ENCODE data around the gene ITGAL.
"Not testable (repeated sequence)": the region's sequence is repeated elsewhere in the genome, so short reads cannot be mapped to it uniquely, and the experiment has no call there.

The ITGAL gene

GRCh38 chr16:30457743-30458560 lies 14.6 kb upstream of the ITGAL start:
- no peak for DNase-seq

- DNase-seq, result peak; percentile 87
Measured at GRCh38 chr16:30458561-30459394, 13.8 kb upstream of the ITGAL start.

DNA sequence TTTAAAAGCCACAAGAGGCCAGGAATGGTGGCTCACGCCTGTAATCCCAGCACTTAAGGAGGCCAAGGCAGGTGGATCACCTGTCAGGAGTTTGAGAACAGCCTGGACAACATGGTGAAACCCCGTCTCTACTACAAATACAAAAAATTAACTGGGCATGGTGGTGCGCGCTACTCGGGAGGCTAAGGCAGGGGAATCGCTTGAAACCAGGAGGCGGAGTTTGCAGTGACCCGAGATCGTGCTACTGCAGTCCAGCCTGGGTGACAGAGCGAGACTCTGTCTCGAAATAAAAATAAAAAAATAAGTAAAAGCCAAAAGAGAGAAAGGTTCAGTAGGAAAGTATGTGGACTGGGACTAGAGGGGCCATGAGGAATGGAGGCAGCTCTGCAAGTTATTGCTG lies 13.1 kb upstream of the ITGAL start:
- DNase-seq, result no peak

GRCh38 chr16:30461426-30461825 lies 11.1 kb upstream of the ITGAL start:
- DNase-seq, result not testable (repeated sequence)

- DNase-seq, result no peak
Measured at GRCh38 chr16:30464078-30464477, 8.5 kb upstream of the ITGAL start.

- no peak for DNase-seq
Measured at GRCh38 chr16:30470170-30470512, 2.4 kb upstream of the ITGAL start.

DNA sequence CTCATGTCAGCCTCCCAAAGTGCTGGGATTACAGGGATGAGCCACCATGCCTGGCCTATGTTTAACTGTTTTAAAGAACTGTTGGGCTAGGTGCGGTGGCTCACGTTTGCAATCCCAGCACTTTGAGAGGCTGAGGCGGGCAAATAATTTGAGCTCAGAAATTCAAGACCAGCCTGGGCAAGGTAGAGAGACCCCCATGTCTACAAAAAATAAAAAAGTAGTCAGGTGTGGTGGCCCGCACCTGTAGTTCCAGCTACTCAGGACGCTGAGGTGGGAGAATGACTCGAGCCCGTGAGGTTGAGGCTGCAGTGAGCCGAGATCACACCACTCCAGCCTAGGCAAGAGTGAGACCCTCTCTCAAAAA lies 1.9 kb upstream of the ITGAL start:
- DNase-seq, result no peak

DNA sequence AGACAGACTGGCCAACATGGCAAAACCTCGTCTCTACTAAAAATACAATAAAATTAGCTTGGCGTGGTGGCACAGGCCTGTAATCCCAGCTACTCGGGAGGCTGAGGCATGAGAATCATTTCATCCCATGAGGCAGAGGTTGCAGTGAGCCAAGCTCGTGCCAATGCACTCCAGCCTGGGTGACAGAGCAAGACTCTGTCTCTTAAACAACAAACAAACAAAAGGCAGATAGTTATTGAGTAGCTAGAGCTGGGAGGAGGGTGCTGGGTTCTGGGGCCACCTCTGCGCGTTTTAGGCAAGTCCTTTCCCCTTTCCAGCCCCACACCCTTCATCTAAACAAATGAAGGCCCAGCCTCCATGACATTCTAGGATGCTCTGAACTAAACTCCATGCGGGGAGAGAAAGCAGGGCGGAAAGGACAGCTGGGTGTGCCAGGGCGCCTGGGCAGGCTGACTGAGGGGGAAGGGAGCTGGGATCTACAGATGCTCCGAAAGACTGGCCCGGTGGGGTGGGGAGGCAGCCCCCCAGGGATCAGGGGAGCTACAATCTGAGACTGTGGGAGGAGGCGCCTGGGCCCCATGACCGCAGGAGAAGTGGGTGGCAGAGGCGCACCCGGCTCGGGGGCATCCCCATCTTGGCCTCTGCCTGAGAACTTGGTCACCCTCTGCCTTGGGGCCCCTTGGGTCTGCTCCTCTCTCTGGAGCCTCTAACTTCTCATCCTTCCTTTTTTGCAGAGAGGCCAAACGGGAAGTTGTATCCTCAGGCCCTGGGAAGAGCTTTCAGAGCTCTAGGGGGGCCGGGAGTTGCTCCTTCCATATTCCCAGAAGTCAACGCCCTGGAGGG lies 910 bp downstream of the ITGAL start:
- peak; percentile 54 for DNase-seq

DNA sequence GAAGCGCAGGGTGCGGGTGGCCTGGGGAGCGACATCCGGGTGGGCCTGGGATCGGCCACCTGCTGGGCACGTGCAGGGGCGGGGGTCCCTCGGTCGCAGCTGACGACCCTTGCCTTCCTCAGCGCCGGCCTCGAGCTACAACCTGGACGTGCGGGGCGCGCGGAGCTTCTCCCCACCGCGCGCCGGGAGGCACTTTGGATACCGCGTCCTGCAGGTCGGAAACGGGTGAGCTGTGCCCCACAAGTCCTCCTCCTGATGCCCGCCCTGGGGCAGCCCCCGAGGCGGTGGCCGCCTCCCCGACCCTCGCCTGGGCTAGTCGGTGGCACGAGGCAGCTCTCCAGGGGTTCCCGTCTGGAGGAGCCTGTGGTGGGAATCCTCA lies 1.5 kb downstream of the ITGAL start:
- DNase-seq, result no peak

DNA sequence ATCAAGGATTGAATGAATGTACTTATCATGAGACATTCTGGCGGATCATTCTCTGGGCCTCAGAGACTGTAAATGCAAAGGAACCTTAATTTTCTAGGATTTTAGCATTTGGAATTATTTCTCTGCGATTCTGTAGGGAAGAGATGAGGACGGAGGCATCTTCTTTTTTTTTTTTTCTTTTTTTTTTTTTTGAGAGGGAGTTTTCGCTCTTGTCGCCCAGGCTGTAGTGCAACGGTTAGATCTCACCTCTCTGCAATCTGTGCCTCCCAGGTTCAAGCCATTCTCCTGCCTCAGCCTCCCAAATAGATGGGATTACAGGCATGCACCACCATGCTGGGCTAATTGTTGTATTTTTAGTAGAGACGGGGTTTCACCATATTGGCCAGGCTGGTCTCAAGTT lies 2.1 kb downstream of the ITGAL start:
- DNase-seq, result no peak

GRCh38 chr16:30476991-30477390 lies 4.4 kb downstream of the ITGAL start:
- no peak for DNase-seq

GRCh38 chr16:30477773-30478172 lies 5.2 kb downstream of the ITGAL start:
- DNase-seq, result not testable (repeated sequence)

GRCh38 chr16:30478766-30479478 lies 6.4 kb downstream of the ITGAL start:
- no peak for DNase-seq

DNA sequence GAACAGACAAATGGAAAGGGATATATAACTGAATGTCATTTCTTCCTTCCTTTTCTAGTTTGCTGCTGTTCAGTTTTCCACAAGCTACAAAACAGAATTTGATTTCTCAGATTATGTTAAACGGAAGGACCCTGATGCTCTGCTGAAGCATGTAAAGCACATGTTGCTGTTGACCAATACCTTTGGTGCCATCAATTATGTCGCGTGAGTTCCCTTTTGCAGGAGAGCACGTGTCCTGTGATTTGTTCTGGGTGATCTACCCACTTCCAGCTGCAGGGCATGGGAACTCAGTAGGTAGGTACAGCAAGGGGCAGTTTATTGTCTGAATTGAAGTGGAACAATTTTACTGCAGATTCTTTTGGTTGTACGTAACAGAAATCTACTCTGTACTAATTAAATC lies 8.8 kb downstream of the ITGAL start:
- DNase-seq, result no peak

- no peak for DNase-seq
Measured at GRCh38 chr16:30482366-30482765, 9.8 kb downstream of the ITGAL start.

- DNase-seq, result no peak
Measured at GRCh38 chr16:30484887-30485286, 12.3 kb downstream of the ITGAL start.

DNA sequence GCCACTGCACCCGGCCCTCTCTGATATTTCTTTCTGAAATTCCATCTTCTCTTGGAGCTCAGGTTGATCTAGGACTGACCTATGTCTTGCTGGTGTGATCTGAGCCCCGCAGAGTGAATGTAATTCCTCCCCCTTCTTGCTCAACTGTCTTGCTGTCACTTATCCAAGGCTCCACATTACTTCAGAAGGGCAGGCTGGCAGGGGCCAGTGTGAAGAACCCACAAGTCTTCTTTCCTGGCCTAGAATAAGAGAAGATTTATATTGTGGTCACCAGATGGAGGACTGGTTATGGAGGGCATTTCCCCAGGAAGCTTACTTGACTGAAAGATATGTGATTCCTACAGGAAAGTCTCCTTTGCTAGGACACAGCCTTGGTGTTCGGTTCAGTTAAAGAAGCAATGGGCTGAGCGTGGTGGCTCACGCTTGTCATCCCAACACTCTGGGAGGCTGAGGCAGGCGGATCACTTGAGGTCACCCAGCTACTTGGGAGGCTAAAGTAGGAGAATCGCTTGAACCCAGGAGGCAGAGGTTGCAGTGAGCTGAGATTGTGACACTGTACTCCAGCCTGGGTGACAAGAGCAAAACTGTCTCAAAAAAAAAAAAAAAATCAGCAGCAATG lies 13.4 kb downstream of the ITGAL start:
- DNase-seq, result no peak

DNA sequence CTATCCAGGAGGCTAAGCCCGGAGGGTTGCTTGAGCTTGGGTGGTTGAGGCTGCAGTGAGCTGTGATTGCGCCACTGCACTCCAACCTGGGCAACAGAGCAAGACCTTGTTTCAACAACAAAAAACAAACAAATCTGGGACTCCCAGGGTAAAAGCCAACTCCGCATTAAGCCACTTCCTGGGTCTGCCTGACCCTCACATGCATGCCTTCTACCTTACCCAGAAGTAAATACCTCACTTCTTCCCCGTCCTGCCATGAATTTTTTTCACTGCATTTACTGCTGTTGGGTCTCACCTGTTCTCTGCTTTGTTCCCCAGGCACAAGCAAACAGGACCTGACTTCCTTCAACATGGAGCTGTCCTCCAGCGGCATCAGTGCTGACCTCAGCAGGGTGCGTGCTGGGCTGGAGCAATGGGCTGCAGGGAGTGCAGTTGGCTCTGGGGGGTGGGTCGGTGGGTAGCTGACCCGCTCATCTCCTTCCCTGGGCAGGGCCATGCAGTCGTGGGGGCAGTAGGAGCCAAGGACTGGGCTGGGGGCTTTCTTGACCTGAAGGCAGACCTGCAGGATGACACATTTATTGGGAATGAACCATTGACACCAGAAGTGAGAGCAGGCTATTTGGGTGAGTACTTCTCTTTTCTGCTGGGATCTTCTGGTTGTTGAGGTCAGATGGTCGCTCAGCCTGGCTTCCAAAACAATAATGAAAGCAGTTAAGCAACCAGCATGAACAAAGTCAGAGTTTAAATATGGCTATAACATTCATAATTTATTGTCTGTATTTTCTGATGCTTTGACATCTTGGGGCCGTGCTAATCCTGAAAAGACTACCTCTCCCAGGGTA lies 16.4 kb downstream of the ITGAL start:
- no peak for DNase-seq

- no peak for DNase-seq
Measured at GRCh38 chr16:30490210-30490609, 17.7 kb downstream of the ITGAL start.

DNA sequence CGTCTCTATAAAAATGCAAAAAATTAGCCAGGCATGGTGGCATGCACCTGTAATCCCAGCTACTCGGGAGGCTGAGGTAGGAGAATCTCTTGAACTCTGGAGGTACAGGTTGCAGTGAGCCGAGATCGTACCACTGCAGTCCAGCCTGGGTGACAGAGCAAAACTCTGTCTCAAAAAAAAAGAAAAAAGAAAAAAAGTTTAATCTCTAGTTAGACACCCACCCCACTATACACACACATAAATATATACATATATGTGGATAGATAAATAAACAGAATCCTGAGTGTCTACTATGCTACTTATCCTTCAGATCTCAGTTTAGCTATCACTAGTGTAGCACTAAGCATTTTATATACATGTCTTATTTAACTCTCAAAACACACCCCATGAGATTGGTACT lies 18.7 kb downstream of the ITGAL start:
- no peak for DNase-seq

DNA sequence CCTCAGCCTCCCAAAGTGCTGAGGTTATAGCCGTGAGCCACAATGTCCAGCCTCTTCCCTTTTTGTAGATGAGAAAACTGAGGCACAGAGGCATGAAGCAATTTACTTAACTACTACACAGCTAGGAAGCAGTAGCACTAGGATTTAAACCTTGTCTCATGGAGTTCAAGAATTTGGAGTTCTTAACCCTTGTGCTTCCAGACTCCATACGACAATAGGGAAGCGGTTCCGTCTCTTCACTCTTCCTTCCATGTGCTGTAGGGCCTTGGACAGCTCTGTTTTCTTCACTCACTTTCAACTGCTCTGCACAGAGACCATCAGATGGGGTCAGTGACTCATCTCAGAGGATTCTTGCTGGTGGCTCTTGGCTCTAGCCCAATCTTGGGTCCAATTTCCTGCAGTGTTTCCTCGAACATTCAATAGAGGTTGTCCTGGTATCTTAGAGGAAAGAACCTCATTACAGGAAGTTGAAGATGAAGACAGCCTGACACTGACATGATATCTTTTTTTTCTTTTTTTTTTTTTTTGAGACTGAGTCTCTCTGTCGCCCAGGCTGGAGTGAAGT lies 19.3 kb downstream of the ITGAL start:
- peak; percentile 29 for DNase-seq
